Measurements from ENCODE around the gene ZNF385A. TPM values are rescaled to one million over a fixed set of nuclear protein-coding genes. Genes with fewer than 3 reads are reported as not detected.

Gene ZNF385A
- total RNA-seq, 2 experiments from 2014 or later: 0.32 to 2.9 TPM

DNA sequence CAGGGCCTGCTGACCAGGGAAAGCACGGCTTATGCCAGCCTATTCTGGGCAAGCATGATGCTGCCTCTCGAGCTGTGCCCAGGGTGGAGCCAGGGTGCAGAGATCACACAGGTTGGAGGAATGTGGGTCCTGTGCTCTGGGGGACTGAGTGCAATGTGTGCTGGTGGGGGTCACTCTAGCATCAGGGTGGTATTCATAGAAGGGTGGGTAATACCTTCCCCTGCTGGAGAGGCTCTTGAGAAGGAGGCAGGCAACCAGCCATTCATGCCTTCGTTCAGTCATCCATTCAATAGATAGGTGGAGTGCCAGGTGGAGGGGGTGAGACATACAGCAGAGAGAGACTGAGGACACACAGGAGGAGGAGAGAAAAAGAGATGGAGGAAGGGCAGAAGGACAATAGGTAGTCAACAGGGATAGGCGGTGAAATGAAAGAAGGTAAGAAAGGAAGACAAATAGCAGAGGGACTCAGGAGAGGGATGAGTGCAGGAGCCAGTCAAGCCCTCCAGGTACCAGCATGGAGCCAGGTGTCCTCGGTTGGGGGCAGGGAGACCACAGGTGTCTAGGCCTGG is 5.2 kb upstream of the ZNF385A start:
- ChIA-PET CTCF (ENCODE audit: unreplicated experiment) (no interaction called here), POLR2A (no interaction called here)
- intact Hi-C loops (cut with micrococcal nuclease; ENCODE audit: unreplicated experiment): no loop called here
- Histone ChIP-seq H3K4me3 (ENCODE audit: low read depth, low read length, poor library complexity, severe bottlenecking) (no peak overlapping the region), H2AFZ (ENCODE audit: low read length) (no peak overlapping the region), H3K79me2 (ENCODE audit: insufficient read depth, low read depth, low read length) (no peaks in the 10 kb centered on the region), H3K4me2 (ENCODE audit: low read length) (peak overlapping the region; percentile 73), H3K9me3 (ENCODE audit: low read length) (no peaks in the 10 kb centered on the region), H3K27ac (ENCODE audit: low read depth, low read length, poor library complexity, severe bottlenecking) (no peak overlapping the region), H3K4me1 (ENCODE audit: insufficient read depth, low read length, poor library complexity, severe bottlenecking) (peaks cover 55% of the 10 kb centered on the region), H3K36me3 (ENCODE audit: insufficient read depth, low read length) (no peaks in the 10 kb centered on the region), H4K20me1 (ENCODE audit: insufficient read depth, low read length) (no peaks in the 10 kb centered on the region), H3K9me2 (ENCODE audit: insufficient read depth, low read length) (no peaks in the 10 kb centered on the region)
- BruUV-seq (replicated peaks): no TSS peak
- no peak for TF ChIP-seq EZH2phosphoT487 (IDR thresholded peaks at IDR 0.05; ENCODE audit: borderline replicate concordance, low read depth, low read length)
- TF ChIP-seq CTCF (conservative IDR thresholded peaks at IDR 0.05; ENCODE audit: low read length): no peak
- no peak for DNase-seq (ENCODE audit: low spot score)

- Histone ChIP-seq H3K79me2 (ENCODE audit: insufficient read depth, low read depth, low read length) (no peaks in the 10 kb centered on the region), H4K20me1 (ENCODE audit: insufficient read depth, low read length) (no peaks in the 10 kb centered on the region), H3K9me3 (ENCODE audit: low read length) (no peaks in the 10 kb centered on the region), H3K9me2 (ENCODE audit: insufficient read depth, low read length) (no peaks in the 10 kb centered on the region), H3K27ac (ENCODE audit: low read depth, low read length, poor library complexity, severe bottlenecking) (no peak overlapping the region), H3K4me2 (ENCODE audit: low read length) (no peak overlapping the region; the same call in 1 of the 2 replicates), H3K4me1 (ENCODE audit: insufficient read depth, low read length, poor library complexity, severe bottlenecking) (peaks cover 59% of the 10 kb centered on the region), H3K36me3 (ENCODE audit: insufficient read depth, low read length) (no peaks in the 10 kb centered on the region), H3K4me3 (ENCODE audit: low read depth, low read length, poor library complexity, severe bottlenecking) (no peak overlapping the region), H2AFZ (ENCODE audit: low read length) (no peak overlapping the region)
- POLR2A ChIA-PET: no interaction called here
- intact Hi-C loops (cut with micrococcal nuclease; ENCODE audit: unreplicated experiment): no loop called here
- no peak for DNase-seq (ENCODE audit: low spot score)
- CTCF ChIA-PET (ENCODE audit: unreplicated experiment): no interaction called here
- BruUV-seq (replicated peaks): no TSS peak
- no peak for TF ChIP-seq EZH2phosphoT487 (IDR thresholded peaks at IDR 0.05; ENCODE audit: borderline replicate concordance, low read depth, low read length)
- no peak for TF ChIP-seq CTCF (conservative IDR thresholded peaks at IDR 0.05; ENCODE audit: low read length)
Observed at GRCh38 chr12:54389134-54389508, 4.6 kb upstream of the ZNF385A start.

DNA sequence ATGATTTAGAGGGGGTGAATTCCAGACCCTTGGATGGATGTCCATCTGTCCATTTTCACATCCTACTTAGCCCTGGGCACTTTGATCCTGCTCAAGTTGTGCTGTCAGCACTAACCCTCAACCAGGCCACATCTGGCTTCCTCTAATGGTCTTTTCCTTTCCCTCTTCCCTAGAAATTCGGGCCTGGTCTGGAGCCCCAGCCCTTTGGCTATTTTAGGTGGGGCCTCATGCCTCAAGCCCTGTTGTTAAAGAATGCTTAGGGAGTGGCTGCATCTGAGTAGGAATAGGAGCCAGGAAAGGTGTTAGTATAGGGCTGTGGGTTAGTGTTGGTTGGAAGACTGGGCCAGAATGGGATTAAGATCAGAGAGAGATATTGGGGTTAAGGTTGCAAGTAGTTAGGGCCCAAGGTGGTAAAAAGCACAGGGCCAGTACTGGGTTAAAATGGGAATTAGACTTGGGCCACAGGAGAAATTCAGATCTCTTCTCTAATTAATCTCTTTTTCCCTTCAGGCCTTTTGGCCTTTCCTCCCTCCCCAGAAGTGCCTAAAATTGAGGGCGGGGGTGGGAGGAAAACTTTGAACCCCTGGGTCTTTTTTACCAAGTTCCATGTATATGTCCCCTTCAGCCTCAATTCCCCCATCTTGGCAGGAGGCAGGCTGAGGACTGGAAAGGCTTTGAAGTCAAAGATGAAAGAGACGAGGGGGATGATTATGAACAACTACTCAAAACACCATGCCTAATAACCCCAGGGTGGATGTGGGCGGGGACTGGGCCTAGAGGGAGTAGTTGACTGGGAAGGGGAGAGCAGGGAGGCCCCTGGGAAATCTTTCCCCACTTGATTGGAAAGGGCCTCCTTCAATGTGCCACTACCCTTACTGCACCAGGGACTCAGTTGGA is 4.0 kb upstream of the ZNF385A start:
- Histone ChIP-seq H3K36me3 (ENCODE audit: insufficient read depth, low read length) (no peaks in the 10 kb centered on the region), H3K9me3 (ENCODE audit: low read length) (no peaks in the 10 kb centered on the region), H4K20me1 (ENCODE audit: insufficient read depth, low read length) (no peaks in the 10 kb centered on the region), H3K4me1 (ENCODE audit: insufficient read depth, low read length, poor library complexity, severe bottlenecking) (peaks cover 57% of the 10 kb centered on the region), H3K9me2 (ENCODE audit: insufficient read depth, low read length) (no peaks in the 10 kb centered on the region), H2AFZ (ENCODE audit: low read length) (no peak overlapping the region), H3K4me3 (ENCODE audit: low read depth, low read length, poor library complexity, severe bottlenecking) (no peak overlapping the region), H3K27ac (ENCODE audit: low read depth, low read length, poor library complexity, severe bottlenecking) (no peak overlapping the region), H3K4me2 (ENCODE audit: low read length) (no peak overlapping the region), H3K79me2 (ENCODE audit: insufficient read depth, low read depth, low read length) (no peaks in the 10 kb centered on the region)
- ChIA-PET CTCF (ENCODE audit: unreplicated experiment) (interaction anchor here (1.1 to 1.2 kb wide), 2 partner anchors 9 to 11 kb away, joined by 6 to 7 read pairs; no protein-coding TSS in a partner anchor), POLR2A (no interaction called here)
- no TSS peak for BruUV-seq (replicated peaks)
- no peak for TF ChIP-seq EZH2phosphoT487 (IDR thresholded peaks at IDR 0.05; ENCODE audit: borderline replicate concordance, low read depth, low read length)
- TF ChIP-seq CTCF (conservative IDR thresholded peaks at IDR 0.05; ENCODE audit: low read length): no peak
- DNase-seq (ENCODE audit: low spot score): no peak
- intact Hi-C loops (cut with micrococcal nuclease; ENCODE audit: unreplicated experiment): no loop called here

Data from OCI-LY7 (cell line).